Muscle layer of colon (tissue), 2 donors: ENCODE data around the gene RNF145.
"Not testable (repeated sequence)": the region's sequence is repeated elsewhere in the genome, so short reads cannot be mapped to it uniquely, and the experiment has no call there.

Source experiments
- H3K27ac ChIP-seq: one replicate; pipeline ENCODE4 v1.7.0; 2013; ENCODE audit warnings: low read depth, mild to moderate bottlenecking, low read length, moderate library complexity
- H3K27me3 ChIP-seq, 2 donors: one replicate each; pipeline ENCODE4 v1.7.0; 2013; ENCODE audit warnings: low read length in 2 of 2, mild to moderate bottlenecking in 2 of 2; ENCODE audit not compliant: insufficient read depth in 2 of 2, control insufficient read depth in 1 of 2
- H3K36me3 ChIP-seq: one replicate; pipeline ENCODE4 v1.7.0; 2013; ENCODE audit warnings: mild to moderate bottlenecking, low read length; ENCODE audit not compliant: insufficient read depth
- H3K4me1 ChIP-seq: one replicate; pipeline ENCODE4 v1.7.0; 2013; ENCODE audit warnings: mild to moderate bottlenecking, low read length; ENCODE audit not compliant: insufficient read depth
- H3K4me3 ChIP-seq, 2 donors: one replicate each; pipeline ENCODE4 v1.7.0; 2013; ENCODE audit warnings: low read length in 2 of 2, low read depth in 1 of 2, mild to moderate bottlenecking in 1 of 2, moderate library complexity in 1 of 2
- H3K9ac ChIP-seq: one replicate; pipeline ENCODE4 v1.7.0; 2013; ENCODE audit warnings: low read length
- H3K9me3 ChIP-seq: one replicate; pipeline ENCODE4 v1.7.0; 2013; ENCODE audit warnings: mild to moderate bottlenecking, low read length
- donor health status: abdominal sarcoma.
- donor health status: Adenocarcinoma of cecum.

The RNF145 gene

GRCh38 chr5:159121061-159121460 is 88.3 kb downstream of the RNF145 start:
- H3K36me3 ChIP-seq, result no peaks in the 10 kb centered on the region
- no peaks in the 10 kb centered on the region for H3K4me1 ChIP-seq
- H3K27me3 ChIP-seq, result no peaks in the 10 kb centered on the region
- H3K4me3 ChIP-seq, result no peak overlapping the region
- H3K9ac ChIP-seq, result no peak overlapping the region
- H3K9me3 ChIP-seq, result no peaks in the 10 kb centered on the region
- H3K27ac ChIP-seq, result no peak overlapping the region

- no peaks in the 10 kb centered on the region for H3K36me3 ChIP-seq
- no peak overlapping the region for H3K9ac ChIP-seq
- H3K27me3 ChIP-seq, result no peaks in the 10 kb centered on the region
- no peaks in the 10 kb centered on the region for H3K4me1 ChIP-seq
- no peak overlapping the region for H3K27ac ChIP-seq
- no peak overlapping the region for H3K4me3 ChIP-seq
- H3K9me3 ChIP-seq, result no peaks in the 10 kb centered on the region
Observed at GRCh38 chr5:159120446-159120845, 88.9 kb downstream of the RNF145 start.

- H3K4me3 ChIP-seq, H3K9me3 ChIP-seq, H3K36me3 ChIP-seq, H3K9ac ChIP-seq, H3K27me3 ChIP-seq, H3K4me1 ChIP-seq, H3K27ac ChIP-seq: not testable (repeated sequence)
Observed at GRCh38 chr5:159119842-159120241, 89.5 kb downstream of the RNF145 start.

- H3K27me3 ChIP-seq, H3K9ac ChIP-seq, H3K9me3 ChIP-seq, H3K27ac ChIP-seq, H3K36me3 ChIP-seq, H3K4me1 ChIP-seq, H3K4me3 ChIP-seq: not testable (repeated sequence)
Observed at GRCh38 chr5:159118958-159119659, 90.2 kb downstream of the RNF145 start.

GRCh38 chr5:159113405-159113804 is 95.9 kb downstream of the RNF145 start:
- Histone ChIP-seq H3K9me3 (no peaks in the 10 kb centered on the region), H3K36me3 (no peaks in the 10 kb centered on the region), H3K27ac (no peak overlapping the region), H3K4me3 (no peak overlapping the region), H3K4me1 (no peaks in the 10 kb centered on the region), H3K9ac (no peak overlapping the region), H3K27me3 (no peaks in the 10 kb centered on the region)

- Histone ChIP-seq H3K27me3 (no peaks in the 10 kb centered on the region), H3K9me3 (no peaks in the 10 kb centered on the region), H3K27ac (no peak overlapping the region), H3K9ac (no peak overlapping the region), H3K36me3 (no peaks in the 10 kb centered on the region), H3K4me1 (no peaks in the 10 kb centered on the region), H3K4me3 (no peak overlapping the region)
Observed at GRCh38 chr5:159112436-159112835, 96.9 kb downstream of the RNF145 start.
